HL-60 (cell line): ENCODE data around the gene ICAM5.

Source experiments
- CTCF ChIP-seq: IDR thresholded peaks from one replicate; pipeline ENCODE4 v1.5.1; 2011; ENCODE audit warnings: low read length, control low read depth, inconsistent platforms; ENCODE audit not compliant: insufficient read depth
- GABPA ChIP-seq: IDR thresholded peaks from 2 replicates; pipeline ENCODE4 v1.6.1; 2012; ENCODE audit warnings: low read depth
- REST ChIP-seq: IDR thresholded peaks from 2 replicates; pipeline ENCODE4 v1.6.1; 2012; ENCODE audit warnings: low read depth; ENCODE audit not compliant: insufficient replicate concordance

GRCh38 chr19:10294368-10294697 is 4.6 kb downstream of the ICAM5 start:
- TF ChIP-seq CTCF (no peak), REST (no peak), GABPA (no peak)
